Activated CD8-positive, alpha-beta memory T cell treated with anti-CD3 and anti-CD28 coated beads, Interleukin-2, amount 50 U/mL, for 24 hours (primary cell): ENCODE data around the gene CHM.
"Not testable (repeated sequence)": the region's sequence is repeated elsewhere in the genome, so short reads cannot be mapped to it uniquely, and the experiment has no call there.

Experiments used
- DNase-seq: peaks from one replicate; pipeline ENCODE4 v3.0.0-alpha.2; 2020; ENCODE audit errors: extremely low read depth

CHM gene

GRCh38 chrX:86047174-86047935 is at the start of gene CHM:
Gene CHM (minus strand): TSS chrX:86047558. CDS start chrX:86047532, 26 bp downstream.
- peak; percentile 25 for DNase-seq

- DNase-seq, result no peak
Observed at GRCh38 chrX:86078650-86079049, 31.3 kb upstream of the CHM start.

DNA sequence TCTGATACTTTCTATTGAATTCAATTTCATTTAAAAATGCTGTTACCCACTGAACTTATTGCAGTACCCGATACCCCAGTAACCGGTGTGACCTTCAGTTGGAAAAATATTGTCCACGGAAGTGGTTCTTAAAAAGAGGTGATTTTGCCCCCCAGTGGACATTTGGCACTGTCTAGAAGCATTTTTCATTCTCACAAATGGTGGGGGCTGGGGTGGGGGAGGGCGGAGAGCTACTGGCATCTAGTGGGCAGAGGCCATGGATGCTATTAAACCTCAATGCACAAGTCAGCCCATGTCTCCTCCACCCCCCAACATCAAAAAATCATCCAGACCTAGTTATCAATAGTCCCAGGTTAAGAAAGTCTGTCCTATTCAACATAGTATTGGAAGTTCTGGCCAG is 19.6 kb upstream of the CHM start:
- no peak for DNase-seq

GRCh38 chrX:86061407-86061806 is 14.0 kb upstream of the CHM start:
- no peak for DNase-seq

DNA sequence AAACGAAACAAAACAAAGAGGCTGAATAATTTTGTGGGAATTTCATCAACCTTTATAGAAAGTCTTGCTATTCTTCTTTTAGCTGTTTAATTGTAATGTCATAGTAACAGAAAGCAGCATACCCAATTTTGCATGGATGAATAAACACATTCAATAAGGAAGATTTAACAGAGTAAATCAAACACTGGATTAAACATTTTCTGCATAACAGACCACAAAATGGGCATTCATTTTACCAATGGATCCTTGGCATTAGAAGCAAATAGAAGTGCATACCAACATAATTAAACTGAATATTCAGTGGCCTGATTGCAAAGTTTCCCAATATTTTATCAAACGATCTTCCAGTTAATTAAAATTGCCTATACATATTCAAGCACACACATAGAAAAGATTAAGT is 4.4 kb upstream of the CHM start:
- DNase-seq, result no peak

DNA sequence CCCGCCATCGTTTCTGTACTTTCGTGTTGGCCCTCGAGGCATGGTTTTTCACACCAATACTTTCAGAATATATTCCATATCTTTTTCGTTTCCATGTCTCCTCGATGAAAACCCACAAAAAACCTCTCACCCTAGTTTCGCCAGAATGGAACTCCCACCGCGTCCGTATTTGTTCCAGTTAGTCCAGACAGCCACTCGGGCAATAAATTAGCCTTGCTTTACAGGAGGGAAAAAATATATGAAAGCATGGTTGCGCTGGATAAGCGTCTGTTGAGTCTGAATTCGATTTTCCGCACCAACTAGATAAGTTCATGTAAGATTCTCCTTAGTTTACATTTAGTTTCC is 550 bp upstream of the CHM start:
- no peak for DNase-seq

DNA sequence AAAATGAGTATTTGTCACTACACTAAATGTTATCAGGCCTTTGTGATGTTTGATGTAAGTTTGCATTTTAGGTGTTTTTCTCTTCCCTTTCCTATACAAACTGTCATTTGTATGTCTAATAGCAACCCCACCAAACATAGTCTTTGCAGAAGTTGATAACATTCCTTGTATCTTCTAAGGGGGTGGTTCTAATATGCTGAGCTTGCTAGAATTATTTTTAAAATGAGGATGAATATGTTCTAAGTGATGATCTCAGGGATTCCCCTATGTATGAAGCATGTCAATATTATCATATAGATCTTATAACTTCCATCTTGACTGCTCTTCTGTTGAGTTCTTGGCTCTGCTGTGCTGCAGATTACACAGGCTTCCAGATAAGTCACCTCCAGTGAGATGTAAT is 3.1 kb downstream of the CHM start:
- no peak for DNase-seq

GRCh38 chrX:86039625-86040568 is 7.5 kb downstream of the CHM start:
- no peak for DNase-seq

DNA sequence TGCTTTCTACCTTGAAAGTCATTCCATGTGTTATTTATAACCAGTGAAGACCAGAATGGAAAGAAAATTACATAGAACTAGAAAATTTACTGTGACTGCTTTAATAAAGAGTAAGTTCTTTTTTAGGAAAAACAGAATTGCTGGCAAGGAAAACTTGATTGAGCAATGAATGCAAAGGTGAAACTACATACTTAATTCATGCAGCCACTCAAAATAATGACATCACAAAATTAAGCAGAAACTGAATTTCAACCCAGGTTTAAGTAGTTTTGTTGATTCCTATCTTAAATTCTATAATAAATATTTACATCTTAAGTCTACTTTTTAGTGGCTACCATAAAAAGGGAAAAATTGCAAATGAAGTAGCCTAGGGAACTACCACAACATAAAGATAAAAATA is 14.0 kb downstream of the CHM start:
- no peak for DNase-seq

DNA sequence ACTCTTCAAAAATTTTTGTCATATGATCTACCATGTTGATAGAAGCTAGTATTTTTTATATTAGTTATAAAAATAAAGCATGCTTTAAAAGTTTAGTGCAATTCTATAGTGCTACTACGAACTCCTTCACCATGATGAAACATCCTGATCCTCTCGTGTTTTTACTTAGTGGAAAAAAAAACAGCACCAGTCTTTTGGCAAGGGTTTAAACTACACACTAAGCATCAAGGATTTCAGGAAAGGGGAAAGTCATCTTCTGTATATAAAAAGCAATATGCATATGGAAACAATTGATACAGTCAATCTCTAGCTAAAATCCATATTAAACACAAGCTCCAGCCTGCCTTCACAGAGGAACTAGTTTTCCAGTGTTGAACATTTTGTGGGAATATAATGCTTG is 18.7 kb downstream of the CHM start:
- no peak for DNase-seq

GRCh38 chrX:86023811-86024210 is 23.5 kb downstream of the CHM start:
- no peak for DNase-seq

GRCh38 chrX:86021652-86022289 is 25.6 kb downstream of the CHM start:
- DNase-seq, result no peak

GRCh38 chrX:86016139-86016538 is 31.2 kb downstream of the CHM start:
- no peak for DNase-seq

DNA sequence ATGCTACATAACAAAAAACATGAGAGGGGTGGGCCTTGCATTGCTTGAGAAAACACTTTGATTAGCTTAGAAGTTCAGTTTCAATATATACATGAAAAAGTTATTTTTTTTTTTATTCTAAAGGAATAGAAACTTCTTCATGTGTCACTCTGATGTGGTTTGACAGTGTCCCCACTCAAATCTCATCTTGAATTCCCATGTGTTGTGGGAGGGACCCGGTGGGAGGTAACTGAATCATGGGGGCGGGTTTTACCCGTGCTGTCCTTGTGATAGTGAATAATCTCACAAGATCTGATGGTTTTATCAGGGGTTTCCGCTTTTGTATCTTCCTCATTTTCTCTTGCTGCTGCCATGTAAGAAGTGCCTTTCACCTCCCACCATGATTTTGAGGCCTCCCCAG is 32.4 kb downstream of the CHM start:
- DNase-seq, result not testable (repeated sequence)

DNA sequence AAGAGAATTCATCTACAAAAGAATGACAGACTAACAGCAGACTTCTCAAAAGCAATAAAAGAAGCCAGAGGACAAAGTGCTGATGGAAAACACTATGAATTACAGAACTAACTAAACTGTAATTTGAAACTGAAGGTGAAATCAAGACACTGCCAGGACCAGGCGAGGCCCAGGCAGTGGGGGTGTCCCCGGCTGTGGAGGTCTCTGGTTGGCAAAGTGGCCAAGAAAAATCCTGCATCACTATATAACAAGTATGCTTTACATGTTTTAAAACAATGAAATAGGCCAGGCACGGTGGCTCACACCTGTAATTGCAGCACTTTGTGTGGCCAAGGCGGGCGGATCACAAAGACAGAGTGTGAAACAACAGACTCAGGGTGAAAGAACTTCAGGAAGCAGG is 32.9 kb downstream of the CHM start:
- DNase-seq, result no peak

DNA sequence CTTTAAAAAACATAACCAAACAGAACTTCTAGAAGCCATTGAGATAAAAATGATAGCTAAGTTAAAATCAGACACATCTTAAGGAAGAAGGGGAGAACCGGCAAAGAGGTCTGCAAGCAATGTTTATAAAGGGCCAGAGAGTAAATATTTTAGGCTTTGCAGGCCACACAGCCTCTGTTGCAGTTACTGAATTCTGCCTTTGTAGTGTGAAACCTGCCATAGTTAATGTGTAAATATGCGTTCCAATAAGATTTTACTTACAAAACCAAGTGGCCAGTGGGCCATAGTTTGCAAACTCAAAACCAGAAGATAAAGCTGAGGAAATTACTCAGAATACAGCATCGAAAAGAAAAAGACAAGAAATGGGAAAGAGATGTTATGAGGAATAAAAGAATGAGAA is 33.6 kb downstream of the CHM start:
- DNase-seq, result no peak

- DNase-seq, result no peak
Observed at GRCh38 chrX:86012188-86012587, 35.2 kb downstream of the CHM start.

DNA sequence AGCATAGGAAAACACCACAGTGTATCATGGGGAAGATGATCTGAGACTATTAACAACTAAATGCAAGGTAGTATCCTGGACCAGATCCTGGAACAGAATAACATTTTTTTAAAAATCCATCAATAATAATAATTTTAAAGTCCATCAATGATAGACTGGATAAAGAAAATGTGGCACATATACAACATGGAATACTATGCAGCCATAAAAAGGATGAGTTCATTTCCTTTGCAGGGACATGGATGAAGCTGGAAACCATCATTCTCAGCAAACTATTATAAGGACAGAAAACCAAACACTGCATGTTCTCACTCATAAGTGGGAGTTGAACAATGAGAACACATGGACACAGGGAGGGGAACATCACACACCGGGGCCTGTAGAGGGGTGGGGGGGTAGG is 37.6 kb downstream of the CHM start:
- DNase-seq, result not testable (repeated sequence)

GRCh38 chrX:86007891-86008290 is 39.5 kb downstream of the CHM start:
- DNase-seq, result not testable (repeated sequence)

GRCh38 chrX:86002076-86002896 is 45.1 kb downstream of the CHM start:
- DNase-seq, result no peak

DNA sequence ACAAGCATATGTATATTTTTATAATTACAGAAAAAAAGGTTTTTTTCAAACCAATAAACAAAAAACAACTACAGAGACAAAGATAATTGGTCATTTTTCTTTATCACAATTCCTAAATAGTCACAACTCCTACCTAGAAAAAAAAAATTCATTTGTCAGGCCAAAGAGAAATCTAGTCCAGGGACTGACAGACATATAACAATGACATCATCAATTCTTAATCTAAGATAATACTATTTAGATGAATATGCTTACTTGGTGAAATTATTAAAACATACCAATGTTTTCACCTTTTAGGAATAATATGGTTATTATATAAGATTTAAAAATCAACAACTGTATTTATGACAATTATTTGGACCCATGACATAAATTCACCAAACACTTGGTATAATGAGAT is 48.4 kb downstream of the CHM start:
- no peak for DNase-seq

GRCh38 chrX:85996555-85996954 is 50.8 kb downstream of the CHM start:
- DNase-seq, result no peak
